GM12878 (cell line): ENCODE measurements around the gene CCDC137. TPM values are rescaled to one million over a fixed set of nuclear protein-coding genes. Genes with fewer than 3 reads are reported as not detected.

Experiments
- BRCA1 ChIP-seq: IDR thresholded peaks from 2 replicates; pipeline ENCODE4 v1.6.1; 2011; ENCODE audit warnings: low read depth, low read length, improper control_type of control experiment
- FOXK2 ChIP-seq: fragments of 450-650 bp; IDR thresholded peaks from 2 replicates; pipeline ENCODE4 v1.6.1; 2017; ENCODE audit warnings: mild to moderate bottlenecking, moderate library complexity
- NR2C1 ChIP-seq: fragments of 450-650 bp; IDR thresholded peaks from 2 replicates; pipeline ENCODE4 v1.6.1; 2017; ENCODE audit warnings: antibody characterized with exemption, mild to moderate bottlenecking, moderate library complexity
- SMC3 ChIP-seq: IDR thresholded peaks from 2 replicates; pipeline ENCODE4 v1.6.1; 2011; ENCODE audit warnings: low read length, improper control_type of control experiment, borderline replicate concordance
- ZBTB4 ChIP-seq: fragments of 450-650 bp; formaldehyde crosslinking; IDR thresholded peaks from 2 replicates; pipeline ENCODE4 v1.4.0; 2022; ENCODE audit warnings: mild to moderate bottlenecking, moderate library complexity
- ZZZ3 ChIP-seq: IDR thresholded peaks from 2 replicates; pipeline ENCODE4 v1.6.1; 2011; ENCODE audit warnings: low read depth; ENCODE audit not compliant: control insufficient read depth, insufficient read length
- polyA plus RNA-seq, 11 experiments: library from polyadenylated mRNA; depleted of rRNA in 4 of 11; unstranded in 6 of 11; stranded (reverse) in 5 of 11; fragments of >200 nt; fragmentation: Nextera tagmentation in 4 of 11; fragmentation: Illumina TruSeq in 1 of 11; extraction: Ambion mirVana in 4 of 11; extraction: Trizol in 1 of 11; gene quantifications; 1 replicate in 1 of 11; 2 replicates in 10 of 11; pipeline versions ENCODE4 v1.2.1 to v1.2.3, GENCODE V29; 2011 to 2016; ENCODE audit warnings: inconsistent platforms in 2 of 11, missing spikeins in 2 of 11, low read depth in 1 of 11
- total RNA-seq, 4 experiments: library from RNA; depleted of rRNA in 3 of 4; stranded (reverse); fragments of >200 nt in 3 of 4; fragmentation: Illumina TruSeq in 1 of 4; extraction: Trizol in 1 of 4; gene quantifications; 2 replicates each; pipeline versions ENCODE4 v1.2.1 to v1.2.3, GENCODE V29; 2013 to 2021
- TF ChIP-seq, protein P1 (sequence below): fragments of 150-350 bp; IDR thresholded peaks from 2 replicates; pipeline ENCODE4 v1.6.1; 2016; ENCODE audit warnings: low read depth, low read length

CCDC137 gene
- total and polyA plus RNA-seq, 10 of the 15 experiments (the other 5 are each of a cell fraction or from before 2014, with no cell fraction given) = 2.2 to 45.4 (median 22.1) TPM

DNA sequence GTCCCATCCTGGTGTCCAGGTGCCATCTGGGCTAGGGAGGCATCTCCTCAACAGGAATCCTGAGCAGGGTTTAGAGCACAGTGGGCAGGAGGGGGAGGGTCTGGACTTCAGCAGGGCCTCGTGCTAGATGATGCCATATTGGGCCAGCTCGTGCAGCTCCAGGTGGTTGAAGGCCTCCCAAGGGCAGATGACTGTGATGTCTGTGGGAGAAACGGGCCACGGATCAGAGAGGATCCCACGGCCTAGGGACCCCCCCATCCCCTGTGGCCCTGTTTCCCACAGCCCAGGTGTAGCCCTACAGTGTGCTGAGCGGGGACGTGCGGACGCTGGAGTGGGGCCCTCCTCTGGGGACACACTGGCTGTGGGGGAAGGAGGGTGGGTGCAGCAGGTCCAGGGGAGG, 15.6 kb upstream of the CCDC137 start (continued):
- TF ChIP-seq, protein P1, sequence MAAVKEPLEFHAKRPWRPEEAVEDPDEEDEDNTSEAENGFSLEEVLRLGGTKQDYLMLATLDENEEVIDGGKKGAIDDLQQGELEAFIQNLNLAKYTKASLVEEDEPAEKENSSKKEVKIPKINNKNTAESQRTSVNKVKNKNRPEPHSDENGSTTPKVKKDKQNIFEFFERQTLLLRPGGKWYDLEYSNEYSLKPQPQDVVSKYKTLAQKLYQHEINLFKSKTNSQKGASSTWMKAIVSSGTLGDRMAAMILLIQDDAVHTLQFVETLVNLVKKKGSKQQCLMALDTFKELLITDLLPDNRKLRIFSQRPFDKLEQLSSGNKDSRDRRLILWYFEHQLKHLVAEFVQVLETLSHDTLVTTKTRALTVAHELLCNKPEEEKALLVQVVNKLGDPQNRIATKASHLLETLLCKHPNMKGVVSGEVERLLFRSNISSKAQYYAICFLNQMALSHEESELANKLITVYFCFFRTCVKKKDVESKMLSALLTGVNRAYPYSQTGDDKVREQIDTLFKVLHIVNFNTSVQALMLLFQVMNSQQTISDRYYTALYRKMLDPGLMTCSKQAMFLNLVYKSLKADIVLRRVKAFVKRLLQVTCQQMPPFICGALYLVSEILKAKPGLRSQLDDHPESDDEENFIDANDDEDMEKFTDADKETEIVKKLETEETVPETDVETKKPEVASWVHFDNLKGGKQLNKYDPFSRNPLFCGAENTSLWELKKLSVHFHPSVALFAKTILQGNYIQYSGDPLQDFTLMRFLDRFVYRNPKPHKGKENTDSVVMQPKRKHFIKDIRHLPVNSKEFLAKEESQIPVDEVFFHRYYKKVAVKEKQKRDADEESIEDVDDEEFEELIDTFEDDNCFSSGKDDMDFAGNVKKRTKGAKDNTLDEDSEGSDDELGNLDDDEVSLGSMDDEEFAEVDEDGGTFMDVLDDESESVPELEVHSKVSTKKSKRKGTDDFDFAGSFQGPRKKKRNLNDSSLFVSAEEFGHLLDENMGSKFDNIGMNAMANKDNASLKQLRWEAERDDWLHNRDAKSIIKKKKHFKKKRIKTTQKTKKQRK = no peak
- no peak for TF ChIP-seq BRCA1
- no peak for TF ChIP-seq ZZZ3
- no peak for TF ChIP-seq NR2C1
- TF ChIP-seq ZBTB4 = no peak
- no peak for TF ChIP-seq FOXK2
- TF ChIP-seq SMC3 = no peak
- TF ChIP-seq, all 136 proteins: peak for 0
